Measurements from ENCODE around the gene SNRPD3. TPM values are rescaled to one million over a fixed set of nuclear protein-coding genes. Genes with fewer than 3 reads are reported as not detected.

SNRPD3 gene
- polyA plus RNA-seq, 1 of the 3 experiments (the other 2 are of a cell fraction): 177 TPM

- H3K36me3 ChIP-seq (replicated peaks in 1 of 2; ENCODE audit: control insufficient read depth in 1 of 2, insufficient read depth in 2 of 2, low read length in 1 of 2): peaks cover 22 to 40% of the 10 kb centered on the region in 2 experiments
- POLR2A ChIA-PET: no interaction called here
- no peak for DNase-seq
- H3K9me3 ChIP-seq: no peaks in the 10 kb centered on the region
- H3K9me2 ChIP-seq: no peaks in the 10 kb centered on the region
- H3K4me1 ChIP-seq (ENCODE audit: control insufficient read depth in 1 of 2, insufficient read depth in 2 of 2, low read depth in 1 of 2, low read length in 1 of 2): peaks cover 7 to 8% of the 10 kb centered on the region in 2 experiments; a peak in 2 of 4 replicates
- no peak overlapping the region for H2AFZ ChIP-seq (ENCODE audit: low read depth)
- H3K4me3 ChIP-seq (ENCODE audit: low read depth in 2 of 2, low read length in 1 of 2): no peak overlapping the region
- no peaks in the 10 kb centered on the region for H3K27me3 ChIP-seq (ENCODE audit: insufficient read depth)
- WGBS (ENCODE audit: low lambda C conversion rate): 60% methylated on average over 1 of the region's 2 CpGs
- no peak overlapping the region for H3K9ac ChIP-seq
- no peaks in the 10 kb centered on the region for H3F3A ChIP-seq (replicated peaks; ENCODE audit: insufficient read depth)
- CTCF ChIA-PET: interaction anchor here (1.7 kb wide), 1 partner anchor 17 kb away, joined by 4 read pairs; no protein-coding TSS in a partner anchor
- TF ChIP-seq NRF1 (IDR thresholded peaks at IDR 0.05; ENCODE audit: low read depth, low read length) (no peak), CHD2 (IDR thresholded peaks at IDR 0.05; ENCODE audit: low read length, partially characterized antibody) (no peak), ELF1 (IDR thresholded peaks at IDR 0.05) (no peak), USF1 (IDR thresholded peaks at IDR 0.05; ENCODE audit: borderline replicate concordance, low read depth) (no peak), TEAD4 (IDR thresholded peaks at IDR 0.05; ENCODE audit: borderline replicate concordance, insufficient read depth) (no peak), JUND (IDR thresholded peaks at IDR 0.05) (no peak), MXI1 (IDR thresholded peaks at IDR 0.05; ENCODE audit: low read depth, low read length) (no peak), GABPA (IDR thresholded peaks at IDR 0.05; ENCODE audit: low read depth) (no peak), FOSL2 (IDR thresholded peaks at IDR 0.05; ENCODE audit: borderline replicate concordance, low read depth) (no peak), TAF1 (IDR thresholded peaks at IDR 0.05; ENCODE audit: borderline replicate concordance, low read depth, low read length) (no peak), NFIC (IDR thresholded peaks at IDR 0.05; ENCODE audit: borderline replicate concordance) (no peak), MEF2A (IDR thresholded peaks at IDR 0.05; ENCODE audit: borderline replicate concordance, low read depth) (no peak)
- TF ChIP-seq, protein P1, sequence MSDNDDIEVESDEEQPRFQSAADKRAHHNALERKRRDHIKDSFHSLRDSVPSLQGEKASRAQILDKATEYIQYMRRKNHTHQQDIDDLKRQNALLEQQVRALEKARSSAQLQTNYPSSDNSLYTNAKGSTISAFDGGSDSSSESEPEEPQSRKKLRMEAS (IDR thresholded peaks at IDR 0.05; ENCODE audit: low read depth): no peak
- TF ChIP-seq, protein P2, sequence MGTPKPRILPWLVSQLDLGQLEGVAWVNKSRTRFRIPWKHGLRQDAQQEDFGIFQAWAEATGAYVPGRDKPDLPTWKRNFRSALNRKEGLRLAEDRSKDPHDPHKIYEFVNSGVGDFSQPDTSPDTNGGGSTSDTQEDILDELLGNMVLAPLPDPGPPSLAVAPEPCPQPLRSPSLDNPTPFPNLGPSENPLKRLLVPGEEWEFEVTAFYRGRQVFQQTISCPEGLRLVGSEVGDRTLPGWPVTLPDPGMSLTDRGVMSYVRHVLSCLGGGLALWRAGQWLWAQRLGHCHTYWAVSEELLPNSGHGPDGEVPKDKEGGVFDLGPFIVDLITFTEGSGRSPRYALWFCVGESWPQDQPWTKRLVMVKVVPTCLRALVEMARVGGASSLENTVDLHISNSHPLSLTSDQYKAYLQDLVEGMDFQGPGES (IDR thresholded peaks at IDR 0.05; ENCODE audit: low read depth, low read length): no peak
- H3K27ac ChIP-seq (ENCODE audit: low read depth in 2 of 2, low read length in 1 of 2): no peak overlapping the region
- H3K79me2 ChIP-seq (ENCODE audit: insufficient read depth): peaks cover 6% of the 10 kb centered on the region; the same call in 1 of the 2 replicates
- H3K4me2 ChIP-seq: no peak overlapping the region
- H4K20me1 ChIP-seq (ENCODE audit: insufficient read depth): 0 out of 2 replicates have a peak, but pooled peaks cover 3% of the 10 kb centered on the region
Measured at GRCh38 chr22:24540470-24540869, 15.3 kb upstream of the SNRPD3 start.

- H3K9me3 ChIP-seq: no peaks in the 10 kb centered on the region
- no peak for TF ChIP-seq CHD2 (IDR thresholded peaks at IDR 0.05; ENCODE audit: low read length, partially characterized antibody)
- TF ChIP-seq, protein P2 (IDR thresholded peaks at IDR 0.05; ENCODE audit: low read depth, low read length): no peak
- TF ChIP-seq NFIC (IDR thresholded peaks at IDR 0.05; ENCODE audit: borderline replicate concordance): no peak
- TF ChIP-seq EZH2phosphoT487 (IDR thresholded peaks at IDR 0.05; ENCODE audit: borderline replicate concordance, low read depth): no peak
- no peak for TF ChIP-seq USF1 (IDR thresholded peaks at IDR 0.05; ENCODE audit: borderline replicate concordance, low read depth)
- TF ChIP-seq FOXM1 (IDR thresholded peaks at IDR 0.05; ENCODE audit: low read depth): no peak
- no peak for TF ChIP-seq RAD21 (IDR thresholded peaks at IDR 0.05; ENCODE audit: low read length)
- no peak for TF ChIP-seq TCF12 (IDR thresholded peaks at IDR 0.05)
- no peak for TF ChIP-seq EP300 (IDR thresholded peaks at IDR 0.05; ENCODE audit: borderline replicate concordance in 1 of 2, low read depth in 1 of 2, low read length in 1 of 2)
- TF ChIP-seq POLR2AphosphoS5 (IDR thresholded peaks at IDR 0.05; ENCODE audit: low read depth, low read length): no peak
- TF ChIP-seq GABPA (IDR thresholded peaks at IDR 0.05; ENCODE audit: low read depth): no peak
- TF ChIP-seq JUND (IDR thresholded peaks at IDR 0.05): no peak
- no peak for TF ChIP-seq SMC3 (IDR thresholded peaks at IDR 0.05; ENCODE audit: low read depth, low read length)
- no peak for TF ChIP-seq TAF1 (IDR thresholded peaks at IDR 0.05; ENCODE audit: borderline replicate concordance, low read depth, low read length)
- peaks cover 9% of the 10 kb centered on the region; the same call in 1 of the 2 replicates for H3K79me2 ChIP-seq (ENCODE audit: insufficient read depth)
- H3F3A ChIP-seq (replicated peaks; ENCODE audit: insufficient read depth): no peaks in the 10 kb centered on the region
- H2AFZ ChIP-seq (ENCODE audit: low read depth): no peak overlapping the region
- POLR2A ChIA-PET: no interaction called here
- DNase-seq: no peak
- peaks cover 22 to 47% of the 10 kb centered on the region in 2 experiments for H3K36me3 ChIP-seq (replicated peaks in 1 of 2; ENCODE audit: control insufficient read depth in 1 of 2, insufficient read depth in 2 of 2, low read length in 1 of 2)
- H4K20me1 ChIP-seq (ENCODE audit: insufficient read depth): 0 out of 2 replicates have a peak, but pooled peaks cover 3% of the 10 kb centered on the region
- no peak overlapping the region for H3K4me3 ChIP-seq (ENCODE audit: low read depth in 2 of 2, low read length in 1 of 2)
- H3K27ac ChIP-seq (ENCODE audit: low read depth in 2 of 2, low read length in 1 of 2): no peak overlapping the region
- no peak overlapping the region for H3K9ac ChIP-seq
- no peak overlapping the region for H3K4me2 ChIP-seq
- no peaks in the 10 kb centered on the region for H3K27me3 ChIP-seq (ENCODE audit: insufficient read depth)
- CTCF ChIA-PET: interaction anchor here (0.6 kb wide), 1 partner anchor 599 kb away, joined by 3 read pairs; no protein-coding TSS in a partner anchor
- H3K9me2 ChIP-seq: no peaks in the 10 kb centered on the region
- WGBS (ENCODE audit: low lambda C conversion rate): 89% methylated on average over 6 of the region's 6 CpGs
- peaks cover 7 to 8% of the 10 kb centered on the region in 2 experiments; a peak in 2 of 4 replicates for H3K4me1 ChIP-seq (ENCODE audit: control insufficient read depth in 1 of 2, insufficient read depth in 2 of 2, low read depth in 1 of 2, low read length in 1 of 2)
Measured at GRCh38 chr22:24541681-24542515, 13.9 kb upstream of the SNRPD3 start.
